Measurements from ENCODE around the gene G3BP2. TPM values are rescaled to one million over a fixed set of nuclear protein-coding genes. Genes with fewer than 3 reads are reported as not detected.
"Not testable (repeated sequence)": the region's sequence is repeated elsewhere in the genome, so short reads cannot be mapped to it uniquely, and the experiment has no call there.

G3BP2 gene
- total RNA-seq = 100 to 1,000 TPM in 3 of 6 donors, 10 to 100 TPM in 3; 42.8 to 121 (median 97.1) TPM

DNA sequence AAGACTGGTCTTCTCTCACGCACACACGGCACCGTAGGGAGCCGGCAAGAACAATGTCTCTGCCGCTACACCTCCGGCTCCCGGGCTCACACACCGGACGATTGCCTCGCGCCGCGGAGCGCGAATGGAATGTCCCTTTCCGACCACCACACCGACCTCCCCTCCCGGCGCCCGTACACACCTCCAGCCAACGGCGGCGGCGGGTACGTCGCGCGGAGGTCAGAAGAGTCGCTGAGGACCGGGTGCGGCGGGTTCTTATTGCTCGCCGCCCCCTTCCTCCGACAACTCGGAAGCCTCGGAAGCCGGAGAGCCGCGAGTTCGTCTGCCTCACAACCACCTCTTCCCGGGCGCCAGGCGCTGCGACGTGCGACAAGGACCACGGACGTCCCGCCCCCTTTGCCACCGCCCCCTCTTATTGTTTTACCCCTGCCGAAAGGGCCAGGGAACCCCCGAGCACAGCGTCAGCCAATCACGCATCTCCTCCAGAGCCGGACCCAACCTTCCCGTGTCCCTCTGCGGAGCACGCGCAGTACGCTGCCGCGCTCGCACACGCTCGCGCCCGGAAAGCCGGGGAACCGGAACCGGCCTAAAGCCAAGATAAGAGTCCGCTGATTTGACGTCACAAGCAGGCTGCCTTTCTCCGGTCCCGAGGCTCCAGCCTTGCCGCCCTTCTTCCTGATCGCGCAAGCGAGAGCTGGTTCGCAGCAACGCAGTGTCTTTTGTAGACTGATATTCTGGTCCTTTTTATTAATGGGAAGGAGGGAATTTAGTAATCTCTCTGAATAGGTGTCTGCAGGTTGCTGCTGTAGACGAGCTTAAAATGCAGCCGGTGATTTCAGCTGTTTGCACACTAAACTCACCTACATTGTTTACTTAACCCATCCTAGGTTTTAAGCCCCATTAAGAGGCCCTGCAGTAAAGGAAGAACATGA lies at the start of gene G3BP2:
Gene G3BP2, minus strand, starts transcription at position 385 of the 932 bp plus-strand sequence. CDS start 11,386 bp downstream, outside the sequence.
- DNase-seq = peak; percentile 99
- ATAC-seq (ENCODE audit: low FRiP score in 2 of 2) = peak; percentile 100
- H3K4me3 ChIP-seq = peak within 1 kb of the TSS; percentile 69 to 97 (median 85)
- H3K27ac ChIP-seq = peak within 1 kb of the TSS; percentile 92 to 99 (median 96)
- H3K4me1 ChIP-seq = peaks cover 11 to 35% (median 24%) of the 10 kb centered on the region in 4 donors
- no peaks in the 10 kb centered on the region for H3K9me3 ChIP-seq
- H3K36me3 ChIP-seq = no peaks in the 10 kb centered on the region
- TF ChIP-seq POLR2AphosphoS5 (IDR thresholded peaks at IDR 0.05) (peak; percentile 89 to 94), POLR2A (IDR thresholded peaks at IDR 0.05) (peak; percentile 84 to 97 (median 92)), EP300 (IDR thresholded peaks at IDR 0.05) (peak in 1 of 4 donors; percentile 21)
- TF ChIP-seq, protein P1, sequence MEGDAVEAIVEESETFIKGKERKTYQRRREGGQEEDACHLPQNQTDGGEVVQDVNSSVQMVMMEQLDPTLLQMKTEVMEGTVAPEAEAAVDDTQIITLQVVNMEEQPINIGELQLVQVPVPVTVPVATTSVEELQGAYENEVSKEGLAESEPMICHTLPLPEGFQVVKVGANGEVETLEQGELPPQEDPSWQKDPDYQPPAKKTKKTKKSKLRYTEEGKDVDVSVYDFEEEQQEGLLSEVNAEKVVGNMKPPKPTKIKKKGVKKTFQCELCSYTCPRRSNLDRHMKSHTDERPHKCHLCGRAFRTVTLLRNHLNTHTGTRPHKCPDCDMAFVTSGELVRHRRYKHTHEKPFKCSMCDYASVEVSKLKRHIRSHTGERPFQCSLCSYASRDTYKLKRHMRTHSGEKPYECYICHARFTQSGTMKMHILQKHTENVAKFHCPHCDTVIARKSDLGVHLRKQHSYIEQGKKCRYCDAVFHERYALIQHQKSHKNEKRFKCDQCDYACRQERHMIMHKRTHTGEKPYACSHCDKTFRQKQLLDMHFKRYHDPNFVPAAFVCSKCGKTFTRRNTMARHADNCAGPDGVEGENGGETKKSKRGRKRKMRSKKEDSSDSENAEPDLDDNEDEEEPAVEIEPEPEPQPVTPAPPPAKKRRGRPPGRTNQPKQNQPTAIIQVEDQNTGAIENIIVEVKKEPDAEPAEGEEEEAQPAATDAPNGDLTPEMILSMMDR (IDR thresholded peaks at IDR 0.05) = peak in 1 of 6 experiments; percentile 7
- 0 to 1% methylated on average over 19 to 70 of the region's 83 CpGs for WGBS, 2 donors
- H3K27me3 ChIP-seq = no peaks in the 10 kb centered on the region

DNA sequence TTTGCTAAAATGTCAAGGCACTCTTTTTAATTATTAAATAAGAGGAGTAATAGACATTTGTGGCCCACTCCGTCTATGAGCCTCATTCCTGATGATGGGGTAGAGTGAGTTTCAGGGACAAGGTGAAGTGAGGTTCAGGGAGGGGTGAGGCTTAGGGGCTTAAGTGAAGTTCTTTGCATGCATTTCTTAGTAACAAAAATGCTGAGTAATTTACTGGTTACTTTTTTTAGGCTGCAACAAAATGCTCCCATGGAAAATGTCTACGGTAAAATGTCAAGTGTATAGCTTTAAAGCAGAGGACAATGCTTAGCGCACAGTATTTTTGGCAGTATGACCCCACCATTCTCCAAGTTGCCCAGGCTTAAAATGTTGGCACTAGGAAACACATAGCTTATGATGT lies 49.2 kb upstream of the G3BP2 start:
- DNase-seq = no peak
- Histone ChIP-seq H3K9me3 (no peaks in the 10 kb centered on the region), H3K4me1 (peaks cover 11 to 32% (median 24%) of the 10 kb centered on the region in 4 donors), H3K36me3 (peaks cover 0 to 6% (median 0%) of the 10 kb centered on the region in 4 donors), H3K27me3 (no peaks in the 10 kb centered on the region), H3K27ac (no peak overlapping the region), H3K4me3 (no peak overlapping the region)
- 50 to 56% methylated on average over 3 of the region's 3 CpGs for WGBS, 2 donors
- TF ChIP-seq EP300 (IDR thresholded peaks at IDR 0.05) = no peak
- TF ChIP-seq, protein P1 (IDR thresholded peaks at IDR 0.05) = no peak
- no peak for TF ChIP-seq POLR2A (IDR thresholded peaks at IDR 0.05)
- TF ChIP-seq POLR2AphosphoS5 (IDR thresholded peaks at IDR 0.05) = no peak
- ATAC-seq (ENCODE audit: low FRiP score in 2 of 2) = no peak

DNA sequence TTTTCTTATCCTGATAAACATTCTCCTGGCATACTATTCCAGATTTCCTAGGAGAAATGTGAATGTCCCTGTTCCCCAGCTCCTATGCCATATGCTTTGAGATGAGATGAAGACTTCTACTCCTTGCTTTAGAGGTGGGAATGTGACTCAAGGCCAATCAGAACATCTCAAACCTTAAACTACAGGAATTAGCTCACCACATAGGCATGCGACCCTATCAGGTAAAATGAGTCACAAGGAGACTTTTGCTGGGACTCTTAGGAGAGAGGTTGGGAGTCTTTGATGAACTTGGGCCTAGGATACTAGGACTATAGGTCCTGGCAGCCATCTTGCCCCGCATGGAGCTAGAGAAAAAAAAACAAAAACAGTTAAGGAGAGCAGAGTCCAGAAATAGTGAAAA lies 45.3 kb upstream of the G3BP2 start:
- ATAC-seq (ENCODE audit: low FRiP score in 2 of 2) (no peak), DNase-seq (no peak)
- TF ChIP-seq POLR2AphosphoS5 (IDR thresholded peaks at IDR 0.05) = no peak
- TF ChIP-seq POLR2A (IDR thresholded peaks at IDR 0.05) = no peak
- no peak for TF ChIP-seq EP300 (IDR thresholded peaks at IDR 0.05)
- TF ChIP-seq, protein P1 (IDR thresholded peaks at IDR 0.05) = no peak
- Histone ChIP-seq H3K27me3 (no peaks in the 10 kb centered on the region), H3K27ac (no peak overlapping the region), H3K4me1 (peaks cover 6 to 11% (median 8%) of the 10 kb centered on the region in 4 donors), H3K4me3 (no peak overlapping the region), H3K9me3 (no peaks in the 10 kb centered on the region), H3K36me3 (peaks cover 0 to 6% (median 0%) of the 10 kb centered on the region in 4 donors)
- WGBS, 2 donors = 94 to 100% methylated on average over 2 of the region's 2 CpGs

DNA sequence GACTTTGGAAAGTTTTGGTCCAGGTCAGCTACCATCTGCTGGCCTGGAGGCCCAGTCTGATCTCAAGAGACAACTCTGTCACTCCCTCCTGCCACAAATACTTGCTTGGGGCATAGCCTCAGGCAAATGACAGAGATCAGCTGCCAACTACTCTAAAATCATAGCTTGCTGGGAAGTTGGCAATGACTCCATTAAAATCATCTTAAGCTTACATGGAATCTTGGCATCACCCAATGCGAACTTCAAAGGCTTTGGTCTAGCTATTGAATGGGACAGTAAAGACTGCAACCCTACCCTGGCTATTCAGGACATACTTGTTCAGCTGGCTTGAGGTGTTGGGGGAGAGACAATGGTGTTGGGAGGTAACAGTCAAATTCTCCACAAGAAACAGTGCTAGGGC lies 44.2 kb upstream of the G3BP2 start:
- H3K4me3 ChIP-seq = no peak overlapping the region
- DNase-seq (no peak), ATAC-seq (ENCODE audit: low FRiP score in 2 of 2) (no peak)
- 92 to 95% methylated on average over 1 of the region's 1 CpG for WGBS, 2 donors
- H3K27me3 ChIP-seq = no peaks in the 10 kb centered on the region
- no peaks in the 10 kb centered on the region for H3K9me3 ChIP-seq
- peaks cover 0 to 6% (median 0%) of the 10 kb centered on the region in 4 donors for H3K36me3 ChIP-seq
- peaks cover 0 to under 1% (median 0%) of the 10 kb centered on the region in 4 donors for H3K4me1 ChIP-seq
- no peak for TF ChIP-seq POLR2AphosphoS5 (IDR thresholded peaks at IDR 0.05)
- TF ChIP-seq POLR2A (IDR thresholded peaks at IDR 0.05) = no peak
- no peak for TF ChIP-seq EP300 (IDR thresholded peaks at IDR 0.05)
- TF ChIP-seq, protein P1 (IDR thresholded peaks at IDR 0.05) = no peak
- no peak overlapping the region for H3K27ac ChIP-seq

DNA sequence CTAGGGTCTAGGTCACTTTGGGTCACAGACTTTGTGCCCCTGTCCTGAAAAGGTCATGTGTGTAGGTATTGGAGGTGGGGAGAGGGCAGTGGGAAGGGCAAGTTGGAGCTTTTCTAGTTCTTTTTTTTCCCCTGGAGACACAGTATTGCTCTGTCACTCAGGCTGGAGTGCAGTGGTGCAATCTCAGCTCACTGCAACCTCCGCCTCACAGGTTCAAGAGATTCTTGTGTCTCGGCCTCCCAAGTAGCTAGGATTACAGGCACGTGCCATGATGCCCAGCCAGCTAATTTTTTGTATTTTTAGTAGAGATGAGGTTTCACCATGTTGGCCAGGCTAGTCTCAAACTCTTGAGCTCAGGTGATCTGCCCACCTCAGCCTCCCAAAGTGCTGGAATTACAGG lies 42.8 kb upstream of the G3BP2 start:
- not testable (repeated sequence) for H3K4me3 ChIP-seq; DNase-seq; H3K36me3 ChIP-seq; ATAC-seq (ENCODE audit: low FRiP score in 2 of 2); H3K9me3 ChIP-seq; H3K27me3 ChIP-seq; H3K27ac ChIP-seq; H3K4me1 ChIP-seq
- WGBS, 2 donors = 67 to 86% methylated on average over 3 of the region's 3 CpGs
